LNCAP (cell line): ENCODE measurements around the gene TTC39C.

Experiments
- CTCF ChIP-seq: fragments of 450-650 bp; IDR thresholded peaks from 2 replicates; pipeline ENCODE4 v1.5.1; 2017; ENCODE audit warnings: mild to moderate bottlenecking

The TTC39C gene

GRCh38 chr18:23983112-23983511, 31.4 kb upstream of the TTC39C start:
- no peak for TF ChIP-seq CTCF

- TF ChIP-seq CTCF, result no peak
Measured at GRCh38 chr18:23986600-23987359, 27.8 kb upstream of the TTC39C start.

- TF ChIP-seq CTCF, result no peak
Measured at GRCh38 chr18:23990474-23991410, 23.8 kb upstream of the TTC39C start.

DNA sequence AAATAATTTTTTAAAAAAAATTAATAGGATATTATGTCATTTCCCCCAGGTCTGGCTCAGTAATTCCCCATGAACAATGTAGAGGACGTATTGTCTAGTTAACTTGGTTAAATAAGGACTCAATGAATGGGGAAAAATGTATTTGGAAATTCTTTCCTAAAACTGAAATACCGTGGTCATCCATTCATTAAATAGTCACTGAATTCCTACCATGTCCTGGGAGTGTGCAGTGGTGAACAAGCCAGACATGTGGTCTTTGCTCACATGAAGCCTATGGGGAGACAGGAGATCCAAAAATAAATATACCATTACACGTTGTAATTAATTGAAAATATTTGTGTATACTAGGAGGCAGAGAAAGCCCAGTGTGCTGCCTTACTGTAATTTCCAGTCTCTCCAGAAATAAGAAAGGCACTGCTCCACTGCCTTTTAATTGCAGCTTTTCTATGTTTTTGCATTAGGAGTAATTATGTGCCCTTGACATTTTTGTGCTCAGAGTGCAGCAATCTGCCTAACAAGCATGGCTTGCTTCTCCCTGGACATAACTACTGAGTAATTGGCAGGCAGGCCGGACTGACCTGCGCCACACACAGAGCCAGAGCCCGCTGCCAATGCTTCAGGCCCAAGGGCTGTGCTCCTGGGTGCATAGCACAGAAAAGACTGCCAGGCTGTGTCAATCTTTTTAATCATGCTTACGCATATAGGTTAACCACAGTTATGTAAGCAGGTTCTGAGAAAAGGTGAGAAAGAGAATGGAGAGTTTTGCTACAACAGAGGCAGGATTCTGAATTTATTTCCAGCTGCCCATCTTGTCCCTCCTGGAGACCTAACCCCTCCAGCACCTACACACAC, 22.2 kb upstream of the TTC39C start:
- TF ChIP-seq CTCF, result no peak

GRCh38 chr18:23992941-23993280, 21.6 kb upstream of the TTC39C start:
- no peak for TF ChIP-seq CTCF

GRCh38 chr18:23994361-23994902, 20.1 kb upstream of the TTC39C start:
- TF ChIP-seq CTCF, result no peak

DNA sequence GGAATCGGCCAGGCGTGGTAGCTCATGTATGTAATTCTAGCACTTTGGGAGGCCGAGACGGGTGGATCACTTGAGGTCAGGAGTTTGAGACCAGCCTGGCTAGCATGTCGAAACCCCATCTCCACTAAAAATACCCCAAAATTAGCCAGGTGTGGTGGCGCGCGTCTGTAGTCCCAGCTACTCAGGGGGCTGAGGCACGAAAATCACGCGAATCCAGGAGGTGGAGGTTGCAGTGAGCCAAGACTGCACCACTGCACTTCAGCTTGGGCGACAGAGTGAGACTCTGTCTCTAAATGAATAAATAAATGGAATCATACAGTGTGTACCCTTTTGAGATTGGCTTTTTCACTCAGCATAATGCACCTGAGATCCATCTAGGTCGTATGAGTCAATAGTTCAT, 19.4 kb upstream of the TTC39C start:
- no peak for TF ChIP-seq CTCF
